BE2C (cell line): ENCODE measurements around the gene PHOX2A.

Experiments used
- DNase-seq: peaks from one replicate; pipeline ENCODE4 v3.0.0-alpha.2; 2020
- H3K27me3 ChIP-seq: fragments of 250-450 bp; sonication (Bioruptor Pico); 2 replicates; pipeline ENCODE4 v1.5.1; 2020; ENCODE audit warnings: mild to moderate bottlenecking
- H3K36me3 ChIP-seq: fragments of 250-450 bp; sonication (Bioruptor Pico); 2 replicates; pipeline ENCODE4 v1.5.1; 2020; ENCODE audit warnings: mild to moderate bottlenecking
- H3K4me1 ChIP-seq: fragments of 250-450 bp; sonication (Bioruptor Pico); 2 replicates; pipeline ENCODE4 v1.5.1; 2020
- H3K4me3 ChIP-seq: 2 replicates; pipeline ENCODE4 v1.5.1; 2011; ENCODE audit warnings: low read depth, low read length
- H3K9me3 ChIP-seq: fragments of 250-450 bp; sonication (Bioruptor Pico); 2 replicates; pipeline ENCODE4 v1.5.1; 2020
- CTCF ChIP-seq: IDR thresholded peaks from 2 replicates; pipeline ENCODE4 v1.5.1; 2012; ENCODE audit warnings: mild to moderate bottlenecking, low read depth, low read length

PHOX2A gene

GRCh38 chr11:72225411-72225951 is 18.5 kb downstream of the PHOX2A start:
- H3K4me1 ChIP-seq = peaks cover 8% of the 10 kb centered on the region
- peak; percentile 22 for DNase-seq
- no peaks in the 10 kb centered on the region for H3K9me3 ChIP-seq
- peak overlapping the region; percentile 79 for H3K4me3 ChIP-seq
- H3K27me3 ChIP-seq = no peaks in the 10 kb centered on the region
- TF ChIP-seq CTCF = no peak
- peaks cover 28% of the 10 kb centered on the region for H3K36me3 ChIP-seq

GRCh38 chr11:72224564-72225410 is 19.2 kb downstream of the PHOX2A start, which contains the start of gene INPPL1:
INPPL1 (plus strand) TSS chr11:72224767; CDS start chr11:72224985, 218 bp downstream.
- TF ChIP-seq CTCF = no peak
- Histone ChIP-seq H3K36me3 (peaks cover 21% of the 10 kb centered on the region), H3K4me1 (peaks cover 8% of the 10 kb centered on the region), H3K4me3 (peak within 1 kb of the TSS; percentile 79), H3K27me3 (no peaks in the 10 kb centered on the region), H3K9me3 (no peaks in the 10 kb centered on the region)
- DNase-seq = peak; percentile 63

DNA sequence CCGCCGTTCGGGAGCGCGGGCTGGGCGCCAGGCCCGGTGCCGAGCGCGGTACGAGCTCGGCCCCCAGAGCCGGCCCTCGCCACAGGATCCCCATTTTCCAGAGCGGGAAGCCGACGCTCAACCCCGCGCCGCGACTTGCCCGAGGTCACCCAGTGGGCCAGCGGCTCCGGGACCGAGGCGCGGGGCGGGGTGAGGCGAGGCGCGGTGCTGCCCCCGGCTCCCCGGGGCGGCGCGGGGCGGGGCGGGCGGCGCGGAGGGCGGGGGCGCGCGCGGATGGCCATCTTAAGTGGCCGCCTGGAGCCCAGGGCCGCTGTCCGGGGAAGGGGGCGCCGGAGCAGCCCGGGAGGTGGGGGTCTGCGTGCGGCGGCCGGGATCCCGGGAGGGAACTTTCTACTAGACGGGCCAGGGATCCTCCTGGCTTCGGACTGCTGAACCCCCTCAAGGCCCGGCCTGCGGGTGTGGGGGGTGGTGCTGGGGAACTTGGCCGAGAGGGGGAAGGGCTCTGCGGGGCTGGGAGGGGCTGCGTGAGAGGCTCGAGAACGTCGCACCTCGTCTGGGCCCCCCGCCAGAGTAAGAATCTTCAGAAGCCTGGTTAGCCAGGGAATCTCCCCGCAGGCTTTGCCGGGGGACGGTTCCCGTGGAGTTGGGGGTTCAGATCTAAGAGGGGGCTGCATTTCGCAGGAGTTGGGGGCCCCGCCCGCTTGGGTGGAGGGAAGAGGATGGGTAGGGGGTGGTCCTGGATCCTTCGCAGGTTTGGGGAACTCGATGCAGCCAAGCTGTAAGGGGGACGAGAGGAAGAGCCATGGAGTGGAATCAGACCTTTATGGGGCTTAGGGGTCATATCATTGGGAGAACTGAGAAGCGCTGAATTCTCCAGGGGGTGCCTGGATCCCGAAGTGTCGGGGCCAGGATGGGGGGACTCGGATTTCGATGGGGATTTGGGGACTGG is 20.1 kb downstream of the PHOX2A start:
- peaks cover 8% of the 10 kb centered on the region for H3K4me1 ChIP-seq

GRCh38 chr11:72222907-72223614 is 20.9 kb downstream of the PHOX2A start:
- Histone ChIP-seq H3K9me3 (no peaks in the 10 kb centered on the region), H3K36me3 (peaks cover 3% of the 10 kb centered on the region), H3K27me3 (no peaks in the 10 kb centered on the region), H3K4me1 (peaks cover 8% of the 10 kb centered on the region), H3K4me3 (peak overlapping the region; percentile 79)
- DNase-seq = peak; percentile 93
- no peak for TF ChIP-seq CTCF

More for the DNA sequence above, 20.1 kb downstream of the PHOX2A start:
- H3K9me3 ChIP-seq = no peaks in the 10 kb centered on the region
- H3K4me3 ChIP-seq = peak overlapping the region; percentile 79
- no peaks in the 10 kb centered on the region for H3K27me3 ChIP-seq
- H3K36me3 ChIP-seq = peaks cover 12% of the 10 kb centered on the region
- no peak for TF ChIP-seq CTCF
- peak; percentile 74 for DNase-seq

DNA sequence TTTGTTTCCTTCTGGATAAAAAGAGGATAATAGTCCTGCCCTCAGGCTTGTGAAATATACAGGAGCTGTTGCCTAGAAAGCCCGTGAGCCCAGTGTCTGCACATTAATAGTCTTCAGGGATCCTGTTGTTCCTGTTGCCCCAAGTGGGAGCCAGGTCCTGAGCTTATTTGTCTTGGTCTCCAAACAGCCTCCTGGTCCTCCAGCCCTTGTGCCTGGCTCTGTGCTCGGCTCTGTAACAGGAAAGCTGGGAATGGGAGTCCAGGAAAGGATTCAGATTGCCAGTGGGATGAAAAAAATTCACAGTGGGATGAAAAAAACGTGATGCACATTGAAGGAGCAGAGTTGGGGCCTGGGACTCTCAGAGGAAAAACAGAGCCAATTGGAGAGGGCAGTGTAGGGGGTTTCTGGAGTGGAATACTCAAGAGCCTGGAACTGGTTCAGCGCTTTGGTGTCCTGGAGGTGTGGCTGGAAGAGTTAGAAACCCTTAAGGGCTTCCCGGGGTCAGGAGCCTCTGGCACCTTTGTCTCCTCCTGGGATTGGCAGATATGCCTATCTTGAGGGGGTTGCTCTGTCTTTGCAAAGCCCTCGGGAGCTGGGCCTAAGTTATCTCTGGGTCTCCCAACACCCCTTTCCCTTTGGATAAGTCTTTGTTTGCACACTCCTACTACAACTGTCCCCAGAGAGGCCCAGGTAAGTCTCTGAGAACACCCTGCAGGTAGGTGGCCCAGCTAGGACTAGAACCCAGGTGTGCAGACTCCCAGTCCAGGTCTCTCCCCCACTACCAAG is 21.7 kb downstream of the PHOX2A start:
- Histone ChIP-seq H3K27me3 (no peaks in the 10 kb centered on the region), H3K9me3 (no peaks in the 10 kb centered on the region), H3K4me1 (peaks cover 8% of the 10 kb centered on the region), H3K36me3 (no peaks in the 10 kb centered on the region; the same call in 1 of the 2 replicates), H3K4me3 (peak overlapping the region; percentile 79)
- no peak for DNase-seq
- no peak for TF ChIP-seq CTCF
